Nephron progenitor cell (in vitro differentiated cells): ENCODE data around the gene ASNSD1.

Source experiments
- DNase-seq: peaks from one replicate; pipeline ENCODE4 v3.0.0; 2021
- H3K27ac Mint-ChIP-seq: 2 replicates; pipeline ENCODE4 v1.8.0; 2021; ENCODE audit warnings: mild to moderate bottlenecking, moderate library complexity, mixed read lengths
- H3K27me3 Mint-ChIP-seq: 2 replicates; pipeline ENCODE4 v1.8.0; 2021; ENCODE audit warnings: mild to moderate bottlenecking, low read depth, mixed read lengths; ENCODE audit not compliant: poor library complexity
- H3K36me3 Mint-ChIP-seq: 2 replicates; pipeline ENCODE4 v1.8.0; 2021; ENCODE audit warnings: low read depth, mixed read lengths
- H3K4me1 Mint-ChIP-seq: 2 replicates; pipeline ENCODE4 v1.8.0; 2021; ENCODE audit warnings: mixed read lengths
- H3K4me3 Mint-ChIP-seq: 2 replicates; pipeline ENCODE4 v1.8.0; 2021; ENCODE audit warnings: mild to moderate bottlenecking, moderate library complexity, mixed read lengths
- H3K9me3 Mint-ChIP-seq: 2 replicates; pipeline ENCODE4 v1.8.0; 2021; ENCODE audit warnings: mild to moderate bottlenecking, moderate library complexity, mixed read lengths
- TF ChIP-seq, protein P1 (sequence below): fragments of 200-600 bp; sonication (generic); IDR thresholded peaks from 2 replicates; pipeline ENCODE4 v1.5.0; 2021; ENCODE audit warnings: antibody characterized with exemption

The ASNSD1 gene

DNA sequence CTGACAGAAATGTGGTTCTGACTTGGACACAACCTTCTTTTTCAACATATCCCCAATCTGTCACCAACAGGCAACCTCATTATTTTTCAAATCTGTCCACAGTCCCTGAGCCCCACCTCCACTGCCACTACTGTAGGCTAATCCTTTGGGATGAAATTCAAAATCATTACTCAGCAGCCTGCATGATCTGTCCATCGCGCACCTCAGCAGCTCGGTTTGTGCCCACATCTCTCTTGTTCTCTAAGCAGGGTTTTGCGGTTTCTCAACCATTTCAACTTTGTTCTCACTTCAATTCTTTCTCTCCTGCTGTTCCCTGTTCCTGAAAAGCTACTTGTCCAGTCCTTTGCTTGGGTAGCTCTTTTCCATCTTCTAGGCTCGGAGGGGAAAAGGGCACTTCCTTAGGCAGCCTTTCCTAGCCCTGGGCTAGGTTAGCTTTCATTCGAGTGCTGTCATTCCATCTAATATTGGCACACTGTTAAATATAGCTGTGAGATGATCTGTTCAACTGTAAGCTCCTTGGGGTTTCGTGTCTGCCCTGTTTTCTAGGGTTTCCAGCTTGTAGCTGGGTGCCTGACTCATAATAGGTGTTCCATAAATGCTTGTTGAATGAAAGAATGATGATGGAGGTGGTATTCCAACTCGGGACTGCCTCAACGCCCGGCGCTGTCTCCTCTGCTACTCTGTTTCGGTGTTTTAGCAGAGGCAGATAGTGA is 12.6 kb downstream of the ASNSD1 start:
- Mint-ChIP-seq H3K27ac (no peak overlapping the region), H3K4me3 (peak overlapping the region; percentile 69), H3K4me1 (peaks cover 21% of the 10 kb centered on the region), H3K9me3 (peaks cover 20% of the 10 kb centered on the region), H3K36me3 (peaks cover 61% of the 10 kb centered on the region), H3K27me3 (peaks cover 5% of the 10 kb centered on the region)
- no peak for DNase-seq
- TF ChIP-seq, protein P1, sequence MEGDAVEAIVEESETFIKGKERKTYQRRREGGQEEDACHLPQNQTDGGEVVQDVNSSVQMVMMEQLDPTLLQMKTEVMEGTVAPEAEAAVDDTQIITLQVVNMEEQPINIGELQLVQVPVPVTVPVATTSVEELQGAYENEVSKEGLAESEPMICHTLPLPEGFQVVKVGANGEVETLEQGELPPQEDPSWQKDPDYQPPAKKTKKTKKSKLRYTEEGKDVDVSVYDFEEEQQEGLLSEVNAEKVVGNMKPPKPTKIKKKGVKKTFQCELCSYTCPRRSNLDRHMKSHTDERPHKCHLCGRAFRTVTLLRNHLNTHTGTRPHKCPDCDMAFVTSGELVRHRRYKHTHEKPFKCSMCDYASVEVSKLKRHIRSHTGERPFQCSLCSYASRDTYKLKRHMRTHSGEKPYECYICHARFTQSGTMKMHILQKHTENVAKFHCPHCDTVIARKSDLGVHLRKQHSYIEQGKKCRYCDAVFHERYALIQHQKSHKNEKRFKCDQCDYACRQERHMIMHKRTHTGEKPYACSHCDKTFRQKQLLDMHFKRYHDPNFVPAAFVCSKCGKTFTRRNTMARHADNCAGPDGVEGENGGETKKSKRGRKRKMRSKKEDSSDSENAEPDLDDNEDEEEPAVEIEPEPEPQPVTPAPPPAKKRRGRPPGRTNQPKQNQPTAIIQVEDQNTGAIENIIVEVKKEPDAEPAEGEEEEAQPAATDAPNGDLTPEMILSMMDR, result no peak

DNA sequence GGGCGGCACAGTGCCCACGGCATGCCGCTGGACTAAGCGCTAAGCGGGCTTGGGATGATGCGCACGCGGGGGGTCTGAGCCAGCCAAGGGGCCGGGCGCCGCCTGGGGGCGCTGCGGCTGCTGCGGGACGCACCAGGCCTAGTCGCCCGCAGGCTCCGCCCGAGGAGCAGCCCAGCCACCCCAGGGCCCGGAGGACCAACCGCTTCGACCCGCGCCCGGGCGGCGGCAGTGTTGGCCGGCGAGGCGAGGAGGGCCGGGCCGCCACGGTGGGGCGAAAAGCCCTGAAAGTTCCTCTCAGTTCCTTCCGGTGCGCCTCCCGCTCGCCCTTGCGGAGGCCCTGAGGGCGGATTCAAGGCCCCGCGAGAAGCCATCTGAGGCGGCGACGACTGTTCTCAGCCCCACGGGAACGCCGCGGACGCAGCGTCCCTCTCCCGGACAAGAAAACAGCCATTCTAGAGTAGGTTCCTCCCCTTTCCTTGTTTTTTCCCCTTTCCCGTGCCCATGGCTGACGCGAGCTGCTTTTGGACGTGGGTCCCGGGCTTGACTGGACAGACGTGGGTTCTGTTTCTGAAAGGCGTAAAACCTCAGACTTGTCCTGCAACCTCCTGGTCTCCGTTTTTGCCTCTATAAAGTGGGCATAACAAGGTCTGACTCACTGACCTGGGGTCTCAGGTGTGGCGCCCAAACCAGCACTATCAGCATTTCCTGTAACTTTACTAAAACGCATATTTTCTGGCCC is 13.3 kb downstream of the ASNSD1 start, which contains the start of gene ANKAR:
Gene ANKAR (plus strand): TSS at position 297 of the 739 bp plus-strand sequence. CDS start 1,821 bp downstream, outside the sequence.
- H3K4me1 Mint-ChIP-seq, result peaks cover 21% of the 10 kb centered on the region
- H3K4me3 Mint-ChIP-seq, result peak within 1 kb of the TSS; percentile 89
- peak; percentile 89 for DNase-seq
- H3K27me3 Mint-ChIP-seq, result peaks cover 5% of the 10 kb centered on the region
- TF ChIP-seq, protein P1, result peak; percentile 75
- H3K9me3 Mint-ChIP-seq, result peaks cover 27% of the 10 kb centered on the region
- peak within 1 kb of the TSS; percentile 95 for H3K27ac Mint-ChIP-seq
- peaks cover 61% of the 10 kb centered on the region for H3K36me3 Mint-ChIP-seq

DNA sequence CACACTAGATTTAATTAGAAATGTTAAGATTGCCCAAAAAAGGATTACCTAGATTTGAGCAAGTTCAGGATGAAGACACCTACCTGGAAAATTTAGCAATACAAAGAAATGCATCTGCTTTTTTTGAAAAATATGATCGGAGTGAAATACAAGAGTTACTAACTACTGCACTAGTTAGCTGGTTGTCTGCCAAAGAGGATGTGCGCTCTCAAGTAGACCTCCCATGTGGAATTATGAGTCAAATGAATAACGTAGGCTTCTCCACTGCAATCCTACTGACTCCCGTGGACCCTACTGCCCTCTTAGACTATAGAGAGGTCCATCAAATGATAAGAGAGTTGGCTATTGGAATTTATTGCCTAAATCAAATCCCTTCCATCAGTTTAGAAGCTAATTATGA is 15.2 kb downstream of the ASNSD1 start:
- Mint-ChIP-seq H3K4me3 (no peak overlapping the region), H3K27me3 (peaks cover 5% of the 10 kb centered on the region), H3K27ac (no peak overlapping the region), H3K36me3 (peaks cover 67% of the 10 kb centered on the region), H3K9me3 (peaks cover 37% of the 10 kb centered on the region), H3K4me1 (peaks cover 21% of the 10 kb centered on the region)
- DNase-seq, result no peak
- TF ChIP-seq, protein P1, result no peak

DNA sequence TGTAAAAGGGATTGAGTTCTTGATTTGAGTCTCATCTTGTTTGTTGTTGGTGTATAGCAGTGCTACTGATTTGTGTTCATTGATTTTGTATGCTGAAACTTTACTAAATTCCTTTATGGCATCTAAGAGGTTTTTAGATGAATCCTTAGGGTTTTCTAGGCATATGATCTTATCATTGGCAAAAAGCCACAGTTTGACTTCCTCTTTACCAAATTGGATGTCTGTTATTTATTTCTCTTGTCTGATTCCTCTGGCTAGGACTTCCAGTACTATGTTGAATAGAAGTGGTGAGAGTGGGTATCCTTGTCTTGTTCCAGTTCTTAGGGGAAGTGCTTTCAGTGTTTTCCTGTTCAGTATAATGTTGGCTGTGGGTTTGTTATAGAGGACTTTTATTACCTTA is 18.0 kb downstream of the ASNSD1 start:
- H3K9me3 Mint-ChIP-seq, result peaks cover 37% of the 10 kb centered on the region
- H3K27me3 Mint-ChIP-seq, result no peaks in the 10 kb centered on the region
- DNase-seq, result no peak
- peaks cover 60% of the 10 kb centered on the region for H3K36me3 Mint-ChIP-seq
- TF ChIP-seq, protein P1, result no peak
- peaks cover 10% of the 10 kb centered on the region for H3K4me1 Mint-ChIP-seq
- H3K4me3 Mint-ChIP-seq, result no peak overlapping the region
- H3K27ac Mint-ChIP-seq, result no peak overlapping the region

DNA sequence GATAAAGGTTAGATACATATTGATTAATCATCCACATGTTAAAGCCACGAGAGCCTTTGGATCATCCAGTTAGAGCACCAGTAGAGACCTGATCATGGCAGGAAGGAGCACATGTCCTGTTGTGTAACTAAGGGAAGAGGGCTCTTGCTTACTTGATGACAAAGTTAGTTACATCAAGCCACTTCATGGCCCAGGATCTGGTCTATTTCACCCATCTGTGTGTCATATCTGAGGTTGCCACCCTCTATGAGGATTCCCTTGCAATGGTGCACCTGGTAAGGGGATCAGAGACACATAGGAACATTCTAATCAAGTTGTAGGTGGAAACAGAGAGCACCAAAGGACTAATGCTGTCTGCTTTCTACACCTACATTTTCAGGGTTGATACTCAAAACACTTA is 19.9 kb downstream of the ASNSD1 start:
- Mint-ChIP-seq H3K27me3 (no peaks in the 10 kb centered on the region), H3K27ac (no peak overlapping the region), H3K4me1 (peaks cover 4% of the 10 kb centered on the region)

More for the DNA sequence above, 19.9 kb downstream of the ASNSD1 start:
- DNase-seq, result no peak
- no peak overlapping the region for H3K4me3 Mint-ChIP-seq
- peaks cover 34% of the 10 kb centered on the region for H3K9me3 Mint-ChIP-seq
- TF ChIP-seq, protein P1, result no peak
- H3K36me3 Mint-ChIP-seq, result peaks cover 56% of the 10 kb centered on the region
